HG03460 (cell line): ENCODE results near the gene CDH11.

Experiments used
- ATAC-seq: cut with Tn5 transposase; IDR thresholded peaks from one replicate; pipeline ENCODE4 v1.9.1; 2021; ENCODE audit not compliant: unreplicated experiment

The CDH11 gene

GRCh38 chr16:64983231-64983630 is 138.6 kb downstream of the CDH11 start:
- ATAC-seq, result no peak

DNA sequence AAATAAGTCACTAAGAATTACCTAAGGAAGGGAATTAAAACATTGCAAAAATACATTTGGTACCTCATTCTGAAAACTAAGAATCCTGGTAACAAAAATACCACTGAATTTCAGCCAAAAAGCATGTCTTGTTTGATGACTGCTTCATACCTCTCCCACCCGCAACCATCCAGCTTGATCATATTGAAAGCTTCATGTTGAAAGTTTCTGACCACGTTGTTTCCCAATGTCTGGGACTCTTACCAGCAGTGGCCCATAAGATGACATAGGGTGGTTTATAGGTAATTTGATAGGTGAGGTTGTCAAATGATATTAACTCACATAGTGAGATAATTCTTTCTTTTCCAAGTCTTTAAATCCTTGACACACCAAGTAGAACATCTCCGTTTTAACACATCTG is 139.3 kb downstream of the CDH11 start:
- no peak for ATAC-seq

DNA sequence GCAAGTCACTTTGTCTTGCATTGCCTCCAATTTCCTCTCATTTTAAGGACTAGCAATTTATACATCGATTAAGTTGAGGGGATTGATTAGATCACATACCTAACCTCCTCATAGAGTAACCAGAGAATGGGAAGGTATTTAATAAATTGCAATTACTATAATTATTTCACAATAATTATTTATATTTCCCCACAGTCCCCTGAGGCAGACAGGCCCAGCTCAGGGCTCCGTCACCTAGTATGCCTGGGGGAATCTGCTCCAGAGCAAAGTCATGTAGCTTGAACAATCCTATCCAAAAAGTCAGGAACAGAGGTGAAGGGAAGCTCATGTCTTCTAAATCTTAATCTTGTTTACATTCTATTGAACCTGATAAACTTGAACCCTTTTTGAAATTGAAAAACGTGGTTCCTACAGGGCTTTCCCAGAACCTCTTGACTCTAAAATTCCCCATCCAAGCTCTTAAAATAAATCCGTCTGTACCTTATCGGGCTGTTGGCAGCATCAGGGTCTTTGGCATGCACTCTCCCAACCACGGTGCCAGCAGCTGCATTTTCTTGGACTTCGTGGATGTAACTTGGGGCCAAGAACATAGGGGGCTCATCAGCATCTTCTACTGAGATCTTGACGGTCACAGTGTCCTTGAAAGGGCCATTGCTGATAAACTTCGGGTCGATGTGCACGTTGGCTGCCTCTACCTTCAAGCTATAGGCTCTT is 140.1 kb downstream of the CDH11 start:
- ATAC-seq, result no peak

DNA sequence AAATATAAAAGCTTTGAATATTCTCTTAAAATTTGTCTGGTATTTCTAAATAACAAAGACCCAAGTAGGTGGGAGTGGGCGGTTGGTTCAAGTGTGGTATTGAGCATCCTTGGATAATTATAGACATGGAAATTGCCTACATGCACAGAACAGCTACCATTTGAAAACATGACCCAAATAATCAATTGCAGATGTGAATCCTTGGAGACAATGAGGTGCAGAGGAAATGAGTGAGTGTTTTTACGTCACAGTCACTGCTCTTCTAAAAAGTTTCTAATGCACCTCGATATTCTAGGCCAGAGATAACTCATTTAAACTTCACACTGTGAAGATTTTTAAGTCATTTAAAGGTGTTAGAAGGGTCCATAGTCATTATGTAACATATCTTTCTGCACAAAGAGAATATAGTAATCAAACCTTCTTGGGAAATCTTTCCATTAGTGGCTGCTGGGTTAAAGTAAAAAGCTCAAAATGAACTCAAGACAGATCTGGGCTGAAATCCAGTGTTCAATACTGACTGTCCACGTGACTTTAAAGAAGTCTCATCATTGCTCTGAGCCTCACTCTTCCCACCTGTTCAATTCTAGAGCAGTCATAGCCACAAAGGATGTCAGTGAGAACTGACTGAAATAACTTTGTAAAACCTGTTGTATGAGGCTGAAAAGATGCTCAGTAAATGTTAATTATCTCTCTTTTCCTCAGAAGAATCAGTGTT is 144.5 kb downstream of the CDH11 start:
- ATAC-seq, result no peak

DNA sequence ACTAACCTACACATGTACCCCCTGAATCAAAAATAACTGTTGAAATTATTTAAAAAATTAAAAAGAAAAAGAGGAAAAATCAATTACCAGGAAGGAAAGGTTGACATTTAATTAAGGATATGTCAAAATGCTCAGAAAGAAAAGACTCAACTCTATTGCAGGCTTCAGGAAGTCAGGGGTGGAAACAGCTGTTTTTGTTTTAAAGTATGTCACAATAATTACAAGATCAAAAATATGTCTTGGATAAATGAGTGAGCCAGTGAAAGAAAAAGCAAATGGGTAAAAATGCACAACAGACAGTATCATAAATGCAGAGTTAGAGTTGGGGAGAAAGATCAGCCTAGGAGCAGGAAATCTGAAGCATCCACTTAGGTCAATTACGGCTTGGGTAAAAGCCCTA is 146.0 kb downstream of the CDH11 start:
- no peak for ATAC-seq

DNA sequence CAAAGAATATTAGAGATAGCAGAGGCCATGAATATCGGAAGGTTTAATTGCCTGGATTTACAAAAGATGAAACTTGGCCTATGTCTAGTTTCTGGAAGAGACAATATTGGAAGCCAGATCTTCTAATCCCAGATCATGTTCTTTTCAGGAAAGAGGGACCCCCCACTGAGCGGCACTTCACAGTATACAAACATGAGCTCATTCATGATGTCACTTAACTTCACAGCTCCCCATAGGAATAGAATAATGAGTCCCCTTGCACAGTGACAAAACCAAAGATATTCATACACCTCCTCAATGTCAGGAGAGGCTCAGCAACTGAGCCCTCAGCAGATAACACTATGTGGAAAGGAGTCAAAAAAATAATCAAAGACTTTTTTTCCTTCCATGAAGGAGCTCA is 147.5 kb downstream of the CDH11 start:
- no peak for ATAC-seq

- ATAC-seq, result no peak
Measured at GRCh38 chr16:64973171-64973570, 148.7 kb downstream of the CDH11 start.

- no peak for ATAC-seq
Measured at GRCh38 chr16:64971171-64971570, 150.7 kb downstream of the CDH11 start.

DNA sequence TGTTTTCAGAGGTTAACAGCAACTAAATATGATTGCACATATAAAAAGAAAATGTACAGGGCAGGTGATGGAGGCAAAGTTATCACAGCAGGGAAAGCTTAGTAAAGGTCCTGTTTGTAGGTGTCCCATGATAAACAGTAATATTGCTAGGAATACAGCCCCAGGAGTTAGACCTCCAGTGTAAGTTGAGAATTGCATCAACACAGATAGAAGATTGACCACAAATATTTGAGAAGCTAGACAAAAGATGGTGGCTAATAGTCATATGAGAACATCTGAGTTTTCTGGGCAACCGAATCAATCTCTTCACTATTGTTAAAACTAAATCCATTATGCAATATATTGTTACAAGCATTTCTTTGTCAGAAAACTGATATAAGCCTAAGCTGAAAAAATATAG is 152.6 kb downstream of the CDH11 start:
- ATAC-seq, result no peak

DNA sequence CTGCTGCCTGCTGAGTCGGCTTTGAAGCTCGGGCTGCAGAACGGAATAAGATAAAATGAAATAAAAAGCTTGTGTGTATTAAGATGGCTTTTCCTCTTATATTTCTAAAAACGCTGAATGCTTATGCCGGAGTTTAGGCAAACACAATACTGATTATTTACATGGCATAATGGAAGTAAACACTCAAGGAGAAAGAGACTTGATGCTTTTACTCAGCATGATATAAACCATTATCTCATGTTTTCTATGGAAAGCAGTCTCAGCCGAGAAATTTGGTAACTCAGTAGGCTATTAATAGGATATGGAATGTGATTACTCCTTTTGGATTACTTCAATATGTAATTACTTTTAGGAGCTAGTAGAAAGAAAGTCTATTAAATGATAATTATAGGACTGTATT is 153.3 kb downstream of the CDH11 start:
- no peak for ATAC-seq

DNA sequence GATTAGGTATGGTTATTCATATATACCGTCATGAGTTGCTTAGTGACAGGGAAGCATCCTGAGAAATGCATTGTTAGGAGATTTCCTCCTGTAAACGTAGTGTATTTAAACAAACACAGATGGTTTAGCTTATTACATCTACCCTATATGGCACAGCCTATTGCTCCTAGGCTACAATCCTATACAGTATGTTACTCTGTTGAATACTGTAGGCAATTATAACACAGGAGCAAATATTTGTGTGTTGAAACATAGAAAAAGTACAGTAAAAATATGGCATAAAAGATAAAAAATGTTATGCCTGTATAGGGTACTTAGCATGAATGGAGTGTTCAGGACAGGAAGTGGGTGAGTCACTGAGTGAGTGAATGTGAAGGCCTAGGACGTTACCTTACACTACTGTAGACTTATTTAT is 157.7 kb downstream of the CDH11 start:
- ATAC-seq, result no peak

- ATAC-seq, result no peak
Measured at GRCh38 chr16:64962786-64963185, 159.1 kb downstream of the CDH11 start.

DNA sequence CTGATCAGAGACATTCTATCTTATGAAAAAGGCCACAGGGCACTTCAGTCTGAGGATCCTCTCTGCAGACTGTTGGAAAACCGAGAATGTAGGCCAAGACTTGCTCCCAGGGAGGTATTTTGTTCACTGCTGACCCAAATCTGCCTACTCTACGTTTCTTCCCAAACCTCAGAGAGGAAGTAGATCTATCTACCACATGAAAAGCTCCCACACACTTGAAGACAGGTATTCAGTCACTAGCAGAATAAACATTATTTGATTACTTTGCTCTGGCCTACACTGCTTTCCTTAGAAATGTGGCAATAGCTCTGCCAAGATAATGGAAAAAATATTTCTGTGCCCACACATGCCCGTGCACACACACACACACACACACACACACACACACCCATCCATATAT is 164.6 kb downstream of the CDH11 start:
- no peak for ATAC-seq

DNA sequence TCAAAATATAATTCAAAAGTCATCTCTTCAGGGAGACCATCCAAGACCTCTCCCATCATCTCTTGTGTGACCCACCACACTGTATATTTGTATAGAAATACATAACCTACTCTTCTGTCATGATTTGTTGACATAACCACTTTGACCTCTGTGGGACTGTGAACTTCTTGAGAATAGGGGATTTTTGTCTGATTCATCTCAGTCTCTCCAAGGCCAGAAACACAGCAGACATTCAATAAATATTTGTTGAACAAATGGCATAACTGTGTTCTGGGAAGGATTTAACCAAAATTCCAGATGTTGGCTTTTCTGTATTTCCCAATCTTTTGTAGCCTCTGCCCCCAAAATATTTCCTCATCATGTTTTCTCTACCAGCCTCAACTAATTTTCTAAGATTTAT is 169.7 kb downstream of the CDH11 start:
- no peak for ATAC-seq

GRCh38 chr16:64951193-64951592 is 170.7 kb downstream of the CDH11 start:
- ATAC-seq, result no peak

DNA sequence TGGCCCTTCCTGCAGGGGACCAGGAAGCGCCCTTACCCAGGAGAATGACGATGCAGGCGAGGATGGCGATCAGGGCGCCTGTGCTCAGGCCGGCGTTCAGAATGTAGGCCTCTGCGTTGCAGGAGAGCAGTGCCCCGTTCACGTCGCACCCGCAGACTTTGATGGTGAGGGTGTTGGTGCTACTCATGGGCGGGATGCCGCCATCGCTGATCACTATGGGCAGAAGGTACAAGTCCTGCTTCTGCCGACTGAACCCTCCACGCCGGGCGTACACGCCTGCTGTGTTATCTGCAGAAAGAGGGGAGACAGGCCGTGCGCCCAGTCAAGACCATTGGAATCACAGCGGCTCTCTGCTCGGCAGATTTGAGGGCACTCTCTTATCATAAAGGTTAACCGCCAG is 171.1 kb downstream of the CDH11 start:
- ATAC-seq, result no peak

- ATAC-seq, result no peak
Measured at GRCh38 chr16:64950262-64950661, 171.6 kb downstream of the CDH11 start.

GRCh38 chr16:64948056-64948455 is 173.8 kb downstream of the CDH11 start:
- ATAC-seq, result no peak

GRCh38 chr16:64947651-64948050 is 174.2 kb downstream of the CDH11 start:
- no peak for ATAC-seq

- ATAC-seq, result no peak
Measured at GRCh38 chr16:64933885-64934284, 188.0 kb downstream of the CDH11 start.

DNA sequence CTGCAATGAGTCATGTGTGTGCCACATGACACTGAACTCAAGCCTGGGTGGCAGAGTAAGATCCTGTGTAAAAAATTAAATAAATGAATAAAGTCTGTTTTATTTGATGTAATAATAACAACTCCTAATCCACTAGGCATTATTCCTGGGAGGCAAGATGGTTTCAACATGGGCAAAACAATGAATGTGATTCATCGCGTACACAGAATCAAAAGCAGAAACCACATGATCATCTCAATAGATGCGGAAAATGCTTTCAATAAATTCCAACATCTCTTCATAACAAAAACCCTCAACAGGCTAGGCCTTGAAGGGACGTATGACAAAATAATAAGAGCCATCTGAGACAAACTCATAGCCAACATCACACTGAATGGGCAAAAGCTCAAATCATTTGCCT is 195.4 kb downstream of the CDH11 start:
- no peak for ATAC-seq

DNA sequence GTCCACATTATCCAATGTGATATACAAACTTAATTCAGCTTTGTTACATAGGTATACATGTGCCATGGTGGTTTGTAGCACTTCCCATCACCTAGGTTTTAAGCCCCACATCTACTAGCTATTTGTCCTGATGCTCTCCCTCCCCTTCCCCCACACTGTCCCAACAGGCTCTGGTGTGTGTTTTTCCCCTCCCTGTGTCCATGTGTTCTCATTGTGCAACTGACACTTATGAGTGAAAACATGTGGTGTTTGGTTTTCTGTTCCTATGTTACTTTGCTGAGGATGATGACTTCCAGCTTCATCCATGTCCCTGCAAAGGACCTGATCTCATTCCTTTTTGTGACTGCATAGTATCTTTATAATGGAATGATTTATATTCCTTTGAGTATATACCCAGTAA is 196.7 kb downstream of the CDH11 start:
- no peak for ATAC-seq

- ATAC-seq, result no peak
Measured at GRCh38 chr16:64924086-64924485, 197.8 kb downstream of the CDH11 start.
